Measurements from ENCODE around the gene SUGP2.

The SUGP2 gene

GRCh38 chr19:19006213-19006612, 27.1 kb downstream of the SUGP2 start:
- TF ChIP-seq CTCF (IDR thresholded peaks at IDR 0.05; ENCODE audit: low read depth, low read length) = no peak
- H3K4me3 ChIP-seq (ENCODE audit: low read depth, low read length) = no peak overlapping the region

GRCh38 chr19:19004144-19004543, 29.2 kb downstream of the SUGP2 start:
- H3K4me3 ChIP-seq (ENCODE audit: low read depth, low read length) = no peak overlapping the region
- no peak for TF ChIP-seq CTCF (IDR thresholded peaks at IDR 0.05; ENCODE audit: low read depth, low read length)

- TF ChIP-seq CTCF (IDR thresholded peaks at IDR 0.05; ENCODE audit: low read depth, low read length) = no peak; the same call in 1 of the 2 replicates
- no peak overlapping the region for H3K4me3 ChIP-seq (ENCODE audit: low read depth, low read length)
Measured at GRCh38 chr19:18999896-19000620, 33.3 kb downstream of the SUGP2 start.

GRCh38 chr19:18999016-18999758, 34.1 kb downstream of the SUGP2 start:
- no peak overlapping the region for H3K4me3 ChIP-seq (ENCODE audit: low read depth, low read length)
- TF ChIP-seq CTCF (IDR thresholded peaks at IDR 0.05; ENCODE audit: low read depth, low read length) = no peak

GRCh38 chr19:18998276-18998675, 35.0 kb downstream of the SUGP2 start:
- no peak overlapping the region for H3K4me3 ChIP-seq (ENCODE audit: low read depth, low read length)
- TF ChIP-seq CTCF (IDR thresholded peaks at IDR 0.05; ENCODE audit: low read depth, low read length) = no peak

GRCh38 chr19:18996796-18997394, 36.4 kb downstream of the SUGP2 start:
- no peak overlapping the region for H3K4me3 ChIP-seq (ENCODE audit: low read depth, low read length)
- TF ChIP-seq CTCF (IDR thresholded peaks at IDR 0.05; ENCODE audit: low read depth, low read length) = no peak

- H3K4me3 ChIP-seq (ENCODE audit: low read depth, low read length) = no peak overlapping the region
- TF ChIP-seq CTCF (IDR thresholded peaks at IDR 0.05; ENCODE audit: low read depth, low read length) = no peak
Measured at GRCh38 chr19:18996351-18996750, 37.0 kb downstream of the SUGP2 start.
